Kasumi-1 (cell line): ENCODE measurements around the gene HES4.

Experiments used
- DNase-seq, 2 experiments: peaks; one replicate each; lab custom pipeline; 2025; lab: John Stamatoyannopoulos, UW

HES4 gene

GRCh38 chr1:965526-966134, 34.3 kb downstream of the HES4 start:
- no peak for DNase-seq

- DNase-seq: no peak
Observed at GRCh38 chr1:964691-965525, 35.0 kb downstream of the HES4 start.

- DNase-seq: no peak
Observed at GRCh38 chr1:963746-964525, 36.0 kb downstream of the HES4 start.

GRCh38 chr1:963301-963651, 36.6 kb downstream of the HES4 start:
- no peak for DNase-seq

GRCh38 chr1:962381-963300, 37.3 kb downstream of the HES4 start:
- DNase-seq: no peak

GRCh38 chr1:961132-961669, 38.7 kb downstream of the HES4 start:
- DNase-seq: no peak

- peak; percentile 34 to 48 for DNase-seq
Observed at GRCh38 chr1:960363-961131, 39.4 kb downstream of the HES4 start, which contains the start of gene KLHL17. Gene KLHL17, plus strand, starts transcription at chr1:960584. Its CDS starts 110 bp downstream, at chr1:960694.

GRCh38 chr1:959731-960362, 40.0 kb downstream of the HES4 start:
- DNase-seq: no peak

- DNase-seq: peak; percentile 76 to 79
Observed at GRCh38 chr1:958823-959730, 40.8 kb downstream of the HES4 start, which contains the start of gene NOC2L. Gene NOC2L, minus strand, starts transcription at chr1:959256. Its CDS starts 16 bp downstream, at chr1:959240.

GRCh38 chr1:956636-957035, 43.3 kb downstream of the HES4 start:
- no peak for DNase-seq

- no peak for DNase-seq
Observed at GRCh38 chr1:955474-955873, 44.4 kb downstream of the HES4 start.

GRCh38 chr1:954927-955326, 45.0 kb downstream of the HES4 start:
- DNase-seq: no peak

GRCh38 chr1:953524-954320, 46.2 kb downstream of the HES4 start:
- DNase-seq: no peak

- no peak for DNase-seq
Observed at GRCh38 chr1:952603-953002, 47.3 kb downstream of the HES4 start.

- DNase-seq: no peak
Observed at GRCh38 chr1:952201-952600, 47.7 kb downstream of the HES4 start.

GRCh38 chr1:951364-951763, 48.5 kb downstream of the HES4 start:
- no peak for DNase-seq

- no peak for DNase-seq
Observed at GRCh38 chr1:950881-951280, 49.0 kb downstream of the HES4 start.

- no peak for DNase-seq
Observed at GRCh38 chr1:950268-950667, 49.6 kb downstream of the HES4 start.
